Panc1 (cell line): ENCODE results near the gene AAMP.

Experiments used
- CTCF ChIP-seq: fragments of 450-650 bp; IDR thresholded peaks from 2 replicates; pipeline ENCODE4 v1.5.1; 2017; ENCODE audit warnings: mild to moderate bottlenecking
- POLR2AphosphoS5 ChIP-seq: IDR thresholded peaks from 2 replicates; pipeline ENCODE4 v1.6.1; 2012; ENCODE audit warnings: mild to moderate bottlenecking, low read depth, low read length, moderate library complexity
- REST ChIP-seq, 2 experiments: IDR thresholded peaks; 2 replicates each; pipeline ENCODE4 v1.6.1; 2011 to 2012; ENCODE audit warnings: low read depth in 2 of 2, control low read depth in 1 of 2, low read length in 1 of 2, mild to moderate bottlenecking in 1 of 2, moderate library complexity in 1 of 2; ENCODE audit not compliant: insufficient read depth in 1 of 2
- SIN3A ChIP-seq: IDR thresholded peaks from 2 replicates; pipeline ENCODE4 v1.6.1; 2012; ENCODE audit warnings: low read depth, mild to moderate bottlenecking, low read length, moderate library complexity, borderline replicate concordance; ENCODE audit not compliant: insufficient read depth
- TCF7L2 ChIP-seq: IDR thresholded peaks from 2 replicates; pipeline ENCODE4 v1.6.1; 2011; ENCODE audit warnings: mild to moderate bottlenecking, low read depth, low read length, inconsistent platforms

GRCh38 chr2:218257390-218257981 lies 12.5 kb downstream of the AAMP start:
- TF ChIP-seq CTCF (peak; percentile 77; the same call in 1 of the 2 replicates), POLR2AphosphoS5 (no peak), REST (IDR thresholded peaks at IDR 0.05; ENCODE audit: insufficient read depth in 1 of 2, low read depth in 2 of 2, low read length in 1 of 2) (no peak), TCF7L2 (no peak), SIN3A (no peak)
